OCI-M2 (cell line): ENCODE results near the gene CELSR2.

ENCODE experiments used
- DNase-seq: peaks from one replicate; lab custom pipeline; 2025; ENCODE audit not compliant: unreplicated experiment; lab: John Stamatoyannopoulos, UW

Gene CELSR2

DNA sequence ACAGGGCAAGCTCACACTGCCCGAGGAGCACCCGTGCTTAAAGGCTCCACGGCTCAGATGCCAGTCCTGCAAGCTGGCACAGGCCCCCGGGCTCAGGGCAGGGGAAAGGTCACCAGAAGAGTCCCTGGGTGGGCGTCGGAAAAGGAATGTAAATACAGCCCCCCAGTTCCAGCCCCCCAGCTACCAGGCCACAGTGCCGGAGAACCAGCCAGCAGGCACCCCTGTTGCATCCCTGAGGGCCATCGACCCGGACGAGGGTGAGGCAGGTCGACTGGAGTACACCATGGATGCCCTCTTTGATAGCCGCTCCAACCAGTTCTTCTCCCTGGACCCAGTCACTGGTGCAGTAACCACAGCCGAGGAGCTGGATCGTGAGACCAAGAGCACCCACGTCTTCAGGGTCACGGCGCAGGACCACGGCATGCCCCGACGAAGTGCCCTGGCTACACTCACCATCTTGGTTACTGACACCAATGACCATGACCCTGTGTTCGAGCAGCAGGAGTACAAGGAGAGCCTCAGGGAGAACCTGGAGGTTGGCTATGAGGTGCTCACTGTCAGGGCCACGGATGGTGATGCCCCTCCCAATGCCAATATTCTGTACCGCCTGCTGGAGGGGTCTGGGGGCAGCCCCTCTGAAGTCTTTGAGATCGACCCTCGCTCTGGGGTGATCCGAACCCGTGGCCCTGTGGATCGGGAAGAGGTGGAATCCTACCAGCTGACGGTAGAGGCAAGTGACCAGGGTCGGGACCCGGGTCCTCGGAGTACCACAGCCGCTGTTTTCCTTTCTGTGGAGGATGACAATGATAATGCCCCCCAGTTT is 1.3 kb downstream of the CELSR2 start:
- no peak for DNase-seq

DNA sequence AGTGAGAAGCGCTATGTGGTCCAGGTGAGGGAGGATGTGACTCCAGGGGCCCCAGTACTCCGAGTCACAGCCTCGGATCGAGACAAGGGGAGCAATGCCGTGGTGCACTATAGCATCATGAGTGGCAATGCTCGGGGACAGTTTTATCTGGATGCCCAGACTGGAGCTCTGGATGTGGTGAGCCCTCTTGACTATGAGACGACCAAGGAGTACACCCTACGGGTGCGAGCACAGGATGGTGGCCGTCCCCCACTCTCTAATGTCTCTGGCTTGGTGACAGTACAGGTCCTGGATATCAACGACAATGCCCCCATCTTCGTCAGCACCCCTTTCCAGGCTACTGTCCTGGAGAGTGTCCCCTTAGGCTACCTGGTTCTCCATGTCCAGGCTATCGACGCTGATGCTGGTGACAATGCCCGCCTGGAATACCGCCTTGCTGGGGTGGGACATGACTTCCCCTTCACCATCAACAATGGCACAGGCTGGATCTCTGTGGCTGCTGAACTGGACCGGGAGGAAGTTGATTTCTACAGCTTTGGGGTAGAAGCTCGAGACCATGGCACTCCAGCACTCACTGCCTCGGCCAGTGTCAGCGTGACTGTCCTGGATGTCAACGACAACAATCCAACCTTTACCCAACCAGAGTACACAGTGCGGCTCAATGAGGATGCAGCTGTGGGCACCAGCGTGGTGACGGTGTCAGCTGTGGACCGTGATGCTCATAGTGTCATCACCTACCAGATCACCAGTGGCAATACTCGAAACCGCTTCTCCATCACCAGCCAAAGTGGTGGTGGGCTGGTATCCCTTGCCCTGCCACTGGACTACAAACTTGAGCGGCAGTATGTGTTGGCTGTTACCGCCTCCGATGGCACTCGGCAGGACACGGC is 2.2 kb downstream of the CELSR2 start:
- DNase-seq, result no peak

DNA sequence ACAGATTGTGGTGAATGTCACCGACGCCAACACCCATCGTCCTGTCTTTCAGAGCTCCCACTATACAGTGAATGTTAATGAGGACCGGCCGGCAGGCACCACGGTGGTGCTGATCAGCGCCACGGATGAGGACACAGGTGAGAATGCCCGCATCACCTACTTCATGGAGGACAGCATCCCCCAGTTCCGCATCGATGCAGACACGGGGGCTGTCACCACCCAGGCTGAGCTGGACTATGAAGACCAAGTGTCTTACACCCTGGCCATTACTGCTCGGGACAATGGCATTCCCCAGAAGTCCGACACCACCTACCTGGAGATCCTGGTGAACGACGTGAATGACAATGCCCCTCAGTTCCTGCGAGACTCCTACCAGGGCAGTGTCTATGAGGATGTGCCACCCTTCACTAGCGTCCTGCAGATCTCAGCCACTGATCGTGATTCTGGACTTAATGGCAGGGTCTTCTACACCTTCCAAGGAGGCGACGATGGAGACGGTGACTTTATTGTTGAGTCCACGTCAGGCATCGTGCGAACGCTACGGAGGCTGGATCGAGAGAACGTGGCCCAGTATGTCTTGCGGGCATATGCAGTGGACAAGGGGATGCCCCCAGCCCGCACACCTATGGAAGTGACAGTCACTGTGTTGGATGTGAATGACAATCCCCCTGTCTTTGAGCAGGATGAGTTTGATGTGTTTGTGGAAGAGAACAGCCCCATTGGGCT is 3.0 kb downstream of the CELSR2 start:
- no peak for DNase-seq

DNA sequence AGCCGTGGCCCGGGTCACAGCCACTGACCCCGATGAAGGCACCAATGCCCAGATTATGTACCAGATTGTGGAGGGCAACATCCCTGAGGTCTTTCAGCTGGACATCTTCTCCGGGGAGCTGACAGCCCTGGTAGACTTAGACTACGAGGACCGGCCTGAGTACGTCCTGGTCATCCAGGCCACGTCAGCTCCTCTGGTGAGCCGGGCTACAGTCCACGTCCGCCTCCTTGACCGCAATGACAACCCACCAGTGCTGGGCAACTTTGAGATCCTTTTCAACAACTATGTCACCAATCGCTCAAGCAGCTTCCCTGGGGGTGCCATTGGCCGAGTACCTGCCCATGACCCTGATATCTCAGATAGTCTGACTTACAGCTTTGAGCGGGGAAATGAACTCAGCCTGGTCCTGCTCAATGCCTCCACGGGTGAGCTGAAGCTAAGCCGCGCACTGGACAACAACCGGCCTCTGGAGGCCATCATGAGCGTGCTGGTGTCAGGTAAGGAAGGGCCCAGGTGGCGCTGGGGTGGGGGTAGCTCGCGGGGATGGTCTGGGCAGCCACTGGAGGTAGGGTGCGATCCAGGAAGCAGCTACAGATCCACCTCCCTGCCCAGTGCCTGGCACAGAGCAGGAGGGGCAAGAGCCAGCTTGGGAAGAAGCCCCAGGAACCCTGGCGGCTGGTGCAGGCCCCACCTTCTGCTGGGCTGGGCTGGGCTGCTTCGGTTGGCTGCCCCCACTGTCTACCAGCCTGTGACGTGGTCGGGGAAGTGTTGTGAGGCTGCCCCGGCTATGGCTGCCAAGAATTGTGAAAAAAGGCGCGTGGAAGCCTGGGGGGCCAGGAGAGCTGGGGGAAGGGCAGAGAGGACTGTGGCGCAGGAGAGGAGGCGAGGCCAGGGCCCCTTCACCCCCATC is 3.8 kb downstream of the CELSR2 start:
- DNase-seq, result no peak

DNA sequence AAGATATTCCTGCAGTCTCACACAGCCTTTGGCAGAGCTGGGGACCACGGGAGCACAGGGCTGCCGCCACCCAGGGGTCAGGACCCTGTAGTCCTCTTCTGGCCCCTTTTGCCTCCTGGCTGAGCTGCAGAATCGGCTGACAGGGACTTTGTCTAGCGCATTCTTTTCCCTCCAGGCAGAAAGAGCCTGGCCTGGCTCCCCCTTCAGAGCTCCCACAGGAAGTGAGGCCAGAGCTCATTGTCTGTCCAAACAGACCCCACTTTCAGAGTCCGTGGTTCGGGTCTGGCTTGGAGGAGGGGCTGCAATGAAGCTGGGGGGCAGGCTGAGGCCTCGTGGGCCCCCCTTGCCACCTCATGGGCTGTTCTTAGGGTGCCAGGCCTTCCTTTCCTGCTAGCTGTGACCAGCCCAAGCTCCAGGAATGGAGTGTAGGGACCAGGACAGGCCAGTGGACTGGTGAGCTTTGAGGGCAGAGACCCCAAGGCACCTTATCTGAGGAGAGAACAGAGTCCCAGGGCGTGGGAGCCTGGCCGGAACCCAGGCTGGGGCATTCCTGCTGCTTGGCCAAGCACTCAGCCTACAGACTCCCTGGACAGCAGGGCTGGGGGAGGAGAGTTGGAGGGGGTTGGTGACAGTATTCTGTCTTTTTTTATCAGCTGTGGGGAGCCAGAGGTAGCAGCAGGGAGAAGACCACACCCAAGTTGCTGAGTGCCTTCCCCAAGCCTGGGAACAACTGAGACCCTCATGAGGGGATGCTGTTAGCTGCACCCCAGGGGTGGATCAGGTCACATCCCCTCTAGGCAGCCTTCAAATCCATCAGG is 4.7 kb downstream of the CELSR2 start:
- no peak for DNase-seq

DNA sequence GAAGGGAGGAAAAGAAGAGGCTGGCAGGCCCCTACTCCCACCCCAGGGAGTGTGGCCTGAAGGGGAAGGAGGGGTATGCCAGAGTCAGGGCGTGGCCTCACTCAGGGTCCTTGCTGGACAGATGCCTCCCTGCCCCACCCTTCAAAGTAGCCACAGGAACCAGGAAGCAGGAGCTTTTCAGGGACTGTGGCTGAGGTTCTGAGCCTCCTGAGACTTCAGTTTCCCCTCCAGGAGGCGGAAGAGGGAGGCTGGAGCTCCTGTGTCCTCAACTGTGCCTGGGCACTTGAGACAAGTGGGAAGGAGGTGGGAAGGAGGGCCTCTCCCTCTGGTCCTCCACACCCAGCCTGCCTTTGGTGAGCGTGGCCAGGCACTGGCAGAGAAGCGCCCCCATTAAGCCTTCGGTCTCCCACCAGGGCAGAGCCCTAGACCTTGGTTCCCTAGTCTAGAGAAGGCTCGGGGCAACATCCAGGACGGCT is 5.3 kb downstream of the CELSR2 start:
- no peak for DNase-seq

DNA sequence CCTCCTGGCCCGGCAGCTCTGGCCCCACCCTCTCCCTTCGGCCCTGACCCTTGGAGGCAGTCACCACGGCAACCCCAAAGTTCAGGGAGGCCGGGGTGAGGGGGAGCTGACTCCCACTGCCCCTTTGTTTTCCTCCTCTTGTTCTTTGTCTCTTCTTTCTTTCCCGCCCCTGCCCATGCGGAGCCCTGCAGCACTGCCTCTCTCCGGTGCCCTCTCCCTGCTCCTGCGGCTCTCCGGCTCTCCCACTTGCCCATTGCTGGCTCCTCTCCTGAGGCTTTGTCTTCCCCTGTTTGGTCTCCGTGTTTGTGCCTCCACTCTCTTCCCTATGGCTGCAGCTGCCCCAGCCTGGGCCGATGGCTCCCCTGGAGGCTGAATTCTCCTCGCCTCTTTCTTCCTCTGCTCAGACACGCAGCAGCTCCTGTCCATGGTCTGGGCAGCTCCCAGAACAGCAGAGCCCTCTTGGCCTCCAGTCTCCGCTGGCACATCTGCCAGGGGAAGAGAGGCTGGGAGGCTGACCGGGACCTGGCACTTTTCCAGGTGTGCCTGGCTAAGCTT is 5.8 kb downstream of the CELSR2 start:
- no peak for DNase-seq

DNA sequence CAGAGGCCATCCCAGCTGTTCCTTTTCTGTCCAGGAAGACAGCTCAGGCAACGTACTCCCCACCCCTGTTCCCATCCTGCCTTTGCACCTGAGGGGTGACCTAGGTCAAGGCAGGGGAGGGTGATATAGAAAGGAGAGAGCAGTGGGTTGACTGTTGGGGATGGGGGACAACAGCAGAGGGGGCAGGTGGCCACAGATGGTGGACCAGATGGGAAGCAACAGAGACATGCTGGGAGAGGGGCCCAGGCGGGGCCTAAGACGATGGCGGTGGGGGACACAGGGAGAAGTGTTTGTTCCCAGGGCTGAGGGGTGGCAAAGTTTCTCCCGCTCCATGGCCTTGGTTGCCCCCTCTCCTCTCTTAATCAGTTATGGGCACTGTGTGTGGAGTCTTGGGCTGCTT is 6.3 kb downstream of the CELSR2 start:
- DNase-seq, result no peak

DNA sequence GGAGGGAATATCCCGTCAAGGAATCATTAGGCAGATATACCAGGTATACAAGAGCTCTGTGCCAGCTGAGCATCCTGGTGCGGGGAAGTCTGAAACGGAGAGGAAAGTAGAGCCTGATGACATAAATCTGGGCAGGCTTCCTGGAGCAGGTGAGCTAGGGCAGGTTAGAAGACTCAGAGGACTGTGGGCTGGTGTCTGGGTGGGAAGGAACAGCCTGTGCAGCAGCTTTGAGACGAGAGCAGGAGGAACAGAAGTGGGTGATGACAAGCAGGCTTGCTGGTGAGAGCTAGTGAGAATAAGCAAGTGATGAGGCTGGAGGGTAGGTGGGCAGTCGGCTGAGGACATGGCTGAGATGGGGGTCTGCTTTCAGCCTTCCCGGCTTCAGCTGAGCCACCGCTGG is 6.7 kb downstream of the CELSR2 start:
- no peak for DNase-seq

DNA sequence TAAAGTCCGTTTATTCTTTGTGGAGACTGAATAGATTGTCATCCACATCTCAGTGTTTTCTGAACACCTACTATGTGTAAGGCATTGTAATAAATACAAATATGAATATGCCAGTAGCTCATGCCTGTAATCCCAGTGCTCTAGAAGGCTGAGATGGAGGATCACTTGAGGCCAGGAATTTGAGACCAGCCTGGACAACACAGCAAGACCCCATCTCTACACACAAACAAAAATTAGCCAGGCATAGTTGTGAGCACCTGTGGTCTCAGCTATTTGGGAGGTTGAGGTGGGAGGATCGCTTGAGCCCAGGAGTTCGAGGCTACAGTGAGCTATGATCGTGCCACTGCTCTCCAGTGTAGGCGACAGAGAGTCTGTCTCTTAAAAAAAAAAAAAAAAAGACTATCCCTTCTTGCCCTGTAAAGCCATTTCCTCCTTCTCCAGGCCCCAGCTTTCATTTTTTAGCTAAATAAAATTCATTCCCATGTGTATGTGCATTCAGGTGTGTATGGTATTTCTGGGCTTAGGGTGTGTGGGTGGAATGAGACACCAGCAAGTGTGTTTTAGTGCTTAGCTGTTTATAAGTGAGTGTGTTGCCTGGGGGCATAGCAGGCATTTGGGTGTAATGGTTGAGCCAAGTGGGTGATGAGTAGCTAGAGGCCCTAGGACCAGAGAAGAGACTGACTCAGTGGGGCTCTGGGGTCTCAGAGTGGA is 7.8 kb downstream of the CELSR2 start:
- no peak for DNase-seq

DNA sequence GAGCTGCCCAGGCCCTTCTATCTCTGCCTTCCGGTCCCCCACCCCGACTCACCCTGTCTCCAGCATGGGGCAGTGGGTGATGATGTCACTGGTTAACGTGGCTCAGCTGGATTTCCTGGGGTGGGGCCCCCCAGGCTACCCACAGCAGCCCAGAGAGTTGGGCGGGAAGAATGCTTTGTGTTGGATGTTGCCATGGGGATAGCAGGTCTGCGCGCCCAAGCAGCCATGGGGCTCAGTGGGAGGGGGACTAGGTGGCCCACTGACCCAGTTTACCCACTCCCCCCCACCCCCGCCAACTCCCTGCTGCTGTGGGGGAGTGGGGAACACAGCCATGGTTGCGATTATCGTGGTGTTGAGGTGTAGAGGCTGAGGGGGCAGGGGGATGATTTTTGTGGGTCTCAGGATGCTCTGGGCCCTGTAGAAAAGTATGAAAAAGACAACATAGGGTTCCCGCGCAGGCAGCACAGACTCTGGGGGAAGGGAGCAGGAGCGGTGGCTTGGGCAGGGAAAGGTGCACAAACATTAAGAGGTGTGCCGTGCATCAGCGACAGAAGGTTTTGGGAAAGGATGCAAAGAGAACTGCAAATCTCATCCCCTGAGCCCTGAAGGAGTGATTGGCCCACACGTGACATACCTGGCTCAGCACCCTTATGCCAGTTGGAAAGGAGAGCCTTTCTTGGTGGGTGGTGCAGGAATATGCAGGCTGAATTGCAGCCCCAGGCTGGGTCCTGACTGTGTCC is 8.5 kb downstream of the CELSR2 start:
- no peak for DNase-seq

DNA sequence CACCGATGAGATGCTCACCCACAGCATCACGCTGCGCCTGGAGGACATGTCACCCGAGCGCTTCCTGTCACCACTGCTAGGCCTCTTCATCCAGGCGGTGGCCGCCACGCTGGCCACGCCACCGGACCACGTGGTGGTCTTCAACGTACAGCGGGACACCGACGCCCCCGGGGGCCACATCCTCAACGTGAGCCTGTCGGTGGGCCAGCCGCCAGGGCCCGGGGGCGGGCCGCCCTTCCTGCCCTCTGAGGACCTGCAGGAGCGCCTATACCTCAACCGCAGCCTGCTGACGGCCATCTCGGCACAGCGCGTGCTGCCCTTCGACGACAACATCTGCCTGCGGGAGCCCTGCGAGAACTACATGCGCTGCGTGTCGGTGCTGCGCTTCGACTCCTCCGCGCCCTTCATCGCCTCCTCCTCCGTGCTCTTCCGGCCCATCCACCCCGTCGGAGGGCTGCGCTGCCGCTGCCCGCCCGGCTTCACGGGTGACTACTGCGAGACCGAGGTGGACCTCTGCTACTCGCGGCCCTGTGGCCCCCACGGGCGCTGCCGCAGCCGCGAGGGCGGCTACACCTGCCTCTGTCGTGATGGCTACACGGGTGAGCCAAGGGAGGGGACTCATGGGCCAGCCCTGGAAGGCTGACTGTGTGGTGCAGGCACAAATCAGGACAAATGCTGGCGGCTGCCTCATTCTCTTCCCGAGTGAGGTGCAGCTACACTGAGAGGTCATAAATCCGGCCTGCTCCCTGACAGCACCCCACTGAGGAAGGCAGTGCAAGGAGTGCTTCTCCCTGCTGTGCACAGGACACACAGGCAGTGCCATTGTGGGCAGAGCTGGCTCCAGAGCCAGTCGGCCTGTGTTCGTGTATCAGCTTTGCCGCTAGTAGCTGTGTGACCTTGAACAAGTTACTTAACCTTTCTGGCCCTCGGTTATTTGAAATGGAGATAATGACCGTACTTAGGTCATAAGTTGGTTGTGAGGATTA is 9.4 kb downstream of the CELSR2 start:
- DNase-seq, result no peak

DNA sequence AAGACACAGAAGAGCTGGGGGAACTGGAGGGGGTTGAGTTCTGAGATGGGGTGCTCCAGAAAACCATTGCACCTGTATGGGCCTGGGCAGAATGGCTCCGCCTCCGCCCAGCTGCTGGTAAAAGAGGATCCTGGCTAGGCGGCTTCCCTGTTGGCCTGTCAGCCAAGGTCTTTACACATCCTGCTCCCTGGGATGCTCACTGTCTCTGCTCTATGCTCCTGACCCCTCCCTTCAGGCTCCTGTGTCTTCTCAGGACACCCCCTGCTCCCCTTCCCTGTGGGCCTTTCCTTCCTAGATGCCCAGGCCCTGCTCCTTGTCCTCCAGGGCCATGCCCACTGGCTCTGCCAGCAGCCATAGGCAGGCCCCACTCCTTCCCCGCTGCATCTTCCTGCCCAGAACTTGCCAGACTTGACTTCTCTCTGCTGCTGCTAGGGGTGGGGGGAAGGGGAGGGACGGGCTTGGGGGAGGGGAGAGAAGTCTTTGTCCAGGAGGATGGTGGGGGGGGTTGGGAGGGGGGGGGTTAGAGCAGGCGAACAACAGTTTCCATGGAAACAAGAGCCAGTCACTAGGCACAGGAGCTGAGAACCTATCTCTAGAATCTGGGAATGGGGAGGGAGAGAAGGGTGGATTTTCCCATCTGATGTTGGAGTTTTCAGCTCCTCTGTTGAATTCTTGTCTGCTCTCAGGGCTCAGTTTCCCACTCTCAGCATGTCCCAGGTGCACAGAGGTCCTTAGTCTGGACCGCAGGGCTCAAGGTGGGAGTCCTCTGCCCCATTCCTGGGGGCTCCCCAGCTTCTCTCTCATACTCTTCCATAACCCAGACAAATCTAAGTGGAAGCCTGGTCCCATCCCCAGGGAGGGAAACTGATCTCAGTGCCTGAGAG is 10.6 kb downstream of the CELSR2 start:
- no peak for DNase-seq

DNA sequence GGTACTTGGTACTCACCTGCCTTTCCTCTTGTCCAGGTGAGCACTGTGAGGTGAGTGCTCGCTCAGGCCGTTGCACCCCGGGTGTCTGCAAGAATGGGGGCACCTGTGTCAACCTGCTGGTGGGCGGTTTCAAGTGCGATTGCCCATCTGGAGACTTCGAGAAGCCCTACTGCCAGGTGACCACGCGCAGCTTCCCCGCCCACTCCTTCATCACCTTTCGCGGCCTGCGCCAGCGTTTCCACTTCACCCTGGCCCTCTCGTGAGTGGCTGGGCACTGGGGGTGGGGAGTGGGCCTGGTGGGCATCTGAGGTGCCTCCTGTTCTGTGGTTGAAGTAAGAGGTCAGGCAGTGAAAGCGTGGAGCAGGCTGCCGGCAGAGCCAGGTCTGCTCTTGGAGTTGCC is 11.7 kb downstream of the CELSR2 start:
- DNase-seq, result no peak

DNA sequence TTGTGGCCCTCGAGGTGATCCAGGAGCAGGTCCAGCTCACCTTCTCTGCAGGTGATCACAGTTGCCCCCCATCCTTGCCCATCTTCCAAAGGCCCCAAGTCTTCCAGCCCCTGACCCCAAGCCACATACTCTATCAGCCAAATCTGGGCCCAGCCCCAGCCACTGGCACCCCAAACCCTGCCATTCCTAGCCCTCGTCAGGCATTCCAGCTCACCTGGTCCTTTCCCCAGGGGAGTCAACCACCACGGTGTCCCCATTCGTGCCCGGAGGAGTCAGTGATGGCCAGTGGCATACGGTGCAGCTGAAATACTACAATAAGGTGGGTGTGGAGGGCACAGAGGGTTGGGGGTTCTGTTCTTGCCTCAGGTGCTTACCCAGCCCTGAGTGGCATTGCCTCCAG is 12.2 kb downstream of the CELSR2 start:
- DNase-seq, result no peak
